Midbrain (tissue), 1 donor: ENCODE data around the gene MTNR1A.
"Not testable (repeated sequence)": the region's sequence is repeated elsewhere in the genome, so short reads cannot be mapped to it uniquely, and the experiment has no call there.

Source experiments
- DNase-seq: peaks from one replicate; lab custom pipeline; 2025; lab: John Stamatoyannopoulos, UW

The MTNR1A gene

DNA sequence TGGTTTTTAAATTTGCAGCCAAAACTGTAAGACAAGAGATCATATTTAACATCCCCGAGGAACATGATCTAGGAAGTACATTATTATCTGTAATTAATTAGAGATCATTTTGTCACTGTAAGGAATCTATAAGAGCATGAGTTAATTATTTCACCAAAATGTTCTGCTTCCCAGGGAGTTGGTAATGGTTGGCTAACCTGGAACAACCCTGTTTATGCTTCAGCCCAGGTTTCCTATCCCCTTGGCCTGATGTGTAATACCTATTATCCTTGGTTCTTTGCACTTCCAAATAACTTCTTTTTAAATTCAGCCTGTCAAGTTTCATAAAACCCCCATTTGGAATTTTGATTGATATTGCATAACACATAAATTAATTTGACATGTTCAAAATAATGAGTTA is 6.4 kb upstream of the MTNR1A start:
- DNase-seq: no peak

DNA sequence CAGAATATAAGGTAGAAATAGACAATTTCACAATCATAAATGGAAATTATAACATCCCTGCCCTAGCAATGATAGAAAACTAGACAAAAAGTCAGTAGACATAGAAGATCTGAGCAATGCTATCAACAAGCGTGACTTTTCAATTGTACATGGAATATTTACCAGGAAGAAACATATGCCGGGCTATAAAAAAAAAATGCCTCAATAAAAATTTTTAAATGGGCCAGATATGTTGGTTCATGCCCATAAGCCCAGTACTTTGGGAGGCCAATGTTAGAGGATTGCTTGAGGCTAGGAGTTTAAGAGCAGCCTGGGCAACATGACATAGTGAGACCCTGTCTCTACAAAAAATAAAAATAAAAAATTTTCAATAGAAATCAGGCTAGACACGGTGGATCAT is 5.3 kb upstream of the MTNR1A start:
- DNase-seq: no peak

- DNase-seq: no peak
Measured at GRCh38 chr4:186557486-186557885, 2.1 kb upstream of the MTNR1A start.

DNA sequence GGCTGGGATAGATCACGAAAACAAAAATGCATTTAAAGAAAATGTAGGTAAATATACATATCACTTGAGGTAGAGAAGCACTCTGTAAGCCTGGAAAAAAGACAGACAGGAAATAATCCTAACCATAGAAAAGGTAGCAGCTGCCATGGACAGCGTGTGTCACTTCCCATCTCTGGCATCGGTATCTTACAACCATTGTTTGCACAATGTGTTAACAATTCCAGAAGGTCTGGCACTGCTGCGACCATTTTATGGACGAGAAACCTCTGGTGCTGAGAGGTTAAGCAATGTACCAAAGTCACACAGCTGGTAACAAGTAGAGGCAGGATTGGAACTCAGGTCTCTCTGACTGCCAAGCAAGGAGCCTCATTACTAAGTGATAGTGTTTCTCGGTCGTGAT is 1.7 kb upstream of the MTNR1A start:
- DNase-seq: no peak

DNA sequence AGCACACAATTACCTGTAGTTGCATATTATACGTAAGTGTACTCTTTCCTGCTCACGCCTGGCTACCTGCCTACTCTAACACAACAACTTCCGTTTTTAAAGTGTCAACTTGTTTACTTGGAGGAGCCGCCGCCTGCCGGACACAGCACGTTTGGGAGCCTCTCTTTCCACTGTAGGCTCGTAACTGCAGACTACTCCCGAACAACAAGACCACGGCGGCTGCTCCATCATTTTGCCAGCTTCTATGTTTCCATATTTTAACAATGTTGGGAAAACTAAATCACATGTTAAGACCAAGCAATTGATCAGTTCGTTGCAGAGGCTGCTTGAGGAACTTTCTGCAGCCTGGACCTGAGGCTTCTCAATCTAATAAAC is 841 bp downstream of the MTNR1A start:
- DNase-seq: no peak

- no peak for DNase-seq
Measured at GRCh38 chr4:186553717-186554116, 1.6 kb downstream of the MTNR1A start.

DNA sequence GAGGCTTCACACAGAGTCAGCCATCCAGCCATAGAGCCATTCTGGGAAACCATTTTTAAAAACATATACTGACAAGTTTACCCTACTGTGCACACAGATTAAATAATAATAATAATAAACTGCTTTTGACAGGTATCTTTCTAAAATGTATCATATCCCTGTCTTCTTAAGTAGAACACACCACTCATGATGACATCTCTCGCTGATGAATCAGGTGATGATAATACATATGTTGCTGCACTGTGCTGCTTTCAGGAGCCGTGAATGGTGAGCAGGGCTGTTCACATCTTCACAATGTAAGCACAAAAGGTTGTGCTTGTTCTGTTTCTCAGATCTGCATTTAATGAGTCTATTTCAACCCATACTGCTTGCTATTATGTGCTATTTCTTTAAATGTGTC is 3.5 kb downstream of the MTNR1A start:
- DNase-seq: no peak

GRCh38 chr4:186545436-186545835 is 9.9 kb downstream of the MTNR1A start:
- DNase-seq: no peak

- no peak for DNase-seq
Measured at GRCh38 chr4:186543206-186543605, 12.2 kb downstream of the MTNR1A start.

DNA sequence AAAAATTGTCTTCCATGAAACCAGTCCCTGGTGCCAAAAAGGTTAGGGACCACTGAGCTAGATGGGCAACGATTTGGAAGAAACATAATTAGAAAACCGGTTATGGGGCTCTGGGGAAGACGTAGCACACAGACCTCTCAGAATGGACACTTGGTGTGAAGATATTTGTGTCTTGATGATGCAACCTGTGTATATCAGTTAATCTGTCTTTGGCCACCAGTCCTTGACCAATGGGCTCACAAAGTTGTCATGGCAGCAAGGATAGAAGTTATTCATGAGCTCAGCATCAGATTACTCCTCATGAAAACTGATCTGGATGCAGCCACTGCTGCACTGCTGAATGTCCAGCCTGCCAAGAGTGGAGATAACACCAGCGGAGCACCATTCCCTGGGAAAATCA is 13.6 kb downstream of the MTNR1A start:
- DNase-seq: no peak

GRCh38 chr4:186537843-186538521 is 17.4 kb downstream of the MTNR1A start:
- DNase-seq: no peak

DNA sequence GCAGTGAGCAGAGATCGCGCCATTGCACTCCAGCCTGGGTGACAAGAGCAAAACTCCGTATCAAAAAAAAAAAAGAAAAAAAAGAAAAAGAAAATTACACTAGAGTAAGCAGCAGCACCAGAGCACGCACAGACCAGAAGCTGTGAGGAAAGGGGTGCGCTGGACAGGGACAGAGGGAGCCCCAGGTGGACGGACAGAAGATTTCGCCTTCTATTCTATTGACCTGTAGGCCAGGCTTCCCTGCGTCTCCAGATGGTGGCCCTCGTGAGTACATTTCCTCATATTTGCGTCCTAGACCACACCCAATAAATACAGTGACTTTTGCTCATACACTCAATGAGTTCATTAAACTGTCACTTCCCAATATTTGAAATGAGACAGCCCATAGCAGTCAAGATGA is 19.1 kb downstream of the MTNR1A start:
- no peak for DNase-seq

GRCh38 chr4:186534056-186534455 is 21.3 kb downstream of the MTNR1A start:
- DNase-seq: no peak

DNA sequence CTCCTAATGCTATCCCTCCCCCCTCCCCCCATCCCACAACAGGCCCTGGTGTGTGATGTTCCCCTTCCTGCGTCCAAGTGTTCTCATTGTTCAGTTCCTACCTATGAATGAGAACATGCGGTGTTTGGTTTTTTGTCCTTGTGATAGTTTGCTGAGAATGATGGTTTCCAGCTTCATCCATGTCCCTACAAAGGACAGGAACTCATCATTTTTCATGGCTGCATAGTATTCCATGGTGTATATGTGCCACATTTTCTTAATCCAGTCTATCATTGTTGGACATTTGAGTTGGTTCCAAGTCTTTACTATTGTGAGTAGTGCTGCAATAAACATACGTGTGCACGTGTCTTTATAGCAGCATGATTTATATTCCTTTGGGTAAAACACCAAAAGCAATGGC is 31.4 kb downstream of the MTNR1A start:
- DNase-seq: not testable (repeated sequence)

DNA sequence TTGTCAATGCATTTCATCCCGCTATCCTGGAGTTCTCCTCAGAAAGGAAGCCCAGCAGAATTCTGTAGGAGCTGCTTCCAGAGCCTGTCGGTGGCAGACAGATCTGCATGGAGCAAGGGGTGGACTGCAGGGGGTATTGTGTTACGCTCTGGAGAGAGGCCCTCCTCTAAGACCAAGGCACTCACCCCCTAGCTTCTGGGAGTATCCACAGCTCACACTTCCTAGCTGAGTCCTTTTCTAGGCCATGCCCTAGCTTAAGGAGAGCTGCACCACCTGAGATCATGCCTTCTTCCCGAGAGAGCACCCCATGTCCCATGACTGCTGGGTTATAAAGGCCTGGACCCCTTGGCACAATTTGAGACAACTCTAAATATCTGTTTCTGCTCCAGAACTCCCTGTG is 39.1 kb downstream of the MTNR1A start:
- no peak for DNase-seq

- DNase-seq: no peak
Measured at GRCh38 chr4:186514271-186514950, 41.0 kb downstream of the MTNR1A start.

DNA sequence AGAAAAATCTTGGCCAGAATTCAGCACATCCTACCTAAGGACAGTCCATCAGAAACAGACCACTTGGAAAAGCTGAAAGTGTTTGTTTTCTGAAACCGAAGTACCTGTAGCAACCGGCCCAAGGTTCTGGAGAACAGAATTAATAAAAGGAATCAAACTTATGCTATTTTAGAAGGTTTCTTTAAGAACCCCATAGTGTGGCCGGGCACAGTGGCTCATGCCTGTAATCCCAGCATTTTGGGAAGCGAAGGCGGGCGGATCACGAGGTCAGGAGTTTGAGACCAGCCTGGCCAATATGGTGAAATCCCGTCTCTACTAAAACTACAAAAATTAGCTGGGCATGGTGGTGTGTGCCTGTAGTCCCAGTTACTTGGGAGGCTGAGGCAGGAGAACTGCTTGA is 50.6 kb downstream of the MTNR1A start:
- not testable (repeated sequence) for DNase-seq

- no peak for DNase-seq
Measured at GRCh38 chr4:186502231-186502630, 53.1 kb downstream of the MTNR1A start.

DNA sequence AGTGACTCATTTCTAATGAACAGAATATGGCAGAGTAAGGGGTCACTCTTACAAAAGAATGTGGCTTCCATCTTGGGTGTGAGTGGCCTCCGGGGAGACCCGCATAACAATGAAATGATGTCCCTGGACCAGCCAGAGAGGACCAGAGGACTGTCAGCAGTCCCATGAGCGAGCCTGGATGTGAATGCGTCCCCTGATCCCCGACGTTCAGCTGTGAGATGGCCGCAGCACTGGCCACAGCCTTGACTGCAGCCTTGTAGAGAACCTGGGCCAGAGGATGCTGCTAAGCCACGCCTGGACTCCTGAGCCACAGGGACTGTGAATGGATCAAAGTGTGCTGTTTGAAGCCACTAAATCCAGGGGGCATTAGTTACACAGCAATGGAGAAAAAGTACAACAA is 53.8 kb downstream of the MTNR1A start:
- no peak for DNase-seq

- DNase-seq: no peak
Measured at GRCh38 chr4:186500721-186501304, 54.6 kb downstream of the MTNR1A start.

DNA sequence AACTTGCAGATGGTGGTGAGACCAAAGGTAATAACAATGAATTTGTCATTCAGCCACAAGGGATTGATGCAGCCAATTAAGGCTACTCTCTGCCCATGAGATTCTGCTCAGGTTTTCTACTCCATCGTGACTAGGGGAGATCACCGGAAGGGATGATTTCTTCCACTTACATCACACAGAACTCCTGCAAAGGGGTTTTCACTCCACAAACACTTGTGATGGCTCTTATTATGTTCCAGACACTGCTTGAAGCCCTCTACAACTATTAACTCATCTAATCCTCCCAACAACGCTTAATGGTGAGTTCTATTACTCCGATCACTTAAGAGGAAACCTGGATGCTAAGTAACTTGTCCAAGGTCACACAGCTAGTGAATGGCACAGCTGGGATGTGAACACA is 55.9 kb downstream of the MTNR1A start:
- no peak for DNase-seq

GRCh38 chr4:186497043-186497442 is 58.3 kb downstream of the MTNR1A start:
- no peak for DNase-seq

GRCh38 chr4:186494496-186494895 is 60.9 kb downstream of the MTNR1A start:
- DNase-seq: no peak

DNA sequence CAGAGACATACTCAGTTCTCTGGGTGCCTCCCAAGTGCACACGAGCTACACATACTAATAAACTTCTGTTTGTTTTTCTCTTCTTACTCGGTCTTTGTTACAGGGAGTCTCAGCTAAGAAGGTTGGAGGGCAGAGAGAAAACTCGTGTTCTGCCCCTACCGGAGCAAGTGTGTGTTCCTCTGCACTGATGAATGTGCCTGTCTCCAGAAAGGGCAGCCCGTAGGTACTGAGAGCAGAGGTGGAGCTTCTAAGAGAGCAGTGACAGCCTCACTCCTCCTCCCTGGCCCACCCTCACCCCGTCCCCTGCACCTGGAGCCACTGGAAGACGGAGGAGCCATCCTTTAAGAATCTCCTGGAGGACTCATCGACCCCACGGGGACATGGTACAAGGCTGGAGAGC is 67.6 kb downstream of the MTNR1A start:
- peak; percentile 1 for DNase-seq
